Adrenal gland (tissue), 5 donors: Measurements from ENCODE around the gene KLHL29.

Experiments
- CTCF ChIP-seq, 6 experiments: fragments of 450-650 bp in 4 of 6; fragments of 200-600 bp in 2 of 6; sonication (generic) in 1 of 6; IDR thresholded peaks; 1 replicate in 5 of 6; 2 replicates in 1 of 6; pipeline versions ENCODE4 v1.5.1 to v1.8.0; 2016 to 2021; ENCODE audit warnings: antibody characterized with exemption in 6 of 6, mild to moderate bottlenecking in 2 of 6, moderate library complexity in 1 of 6
- POLR2A ChIP-seq, 2 donors: fragments of 450-650 bp; IDR thresholded peaks; one replicate each; pipeline ENCODE4 v1.6.1; 2017; ENCODE audit warnings: antibody characterized with exemption in 2 of 2, mild to moderate bottlenecking in 2 of 2, moderate library complexity in 1 of 2
- donor health status: DM: no; HTN: no; CAD: no.

DNA sequence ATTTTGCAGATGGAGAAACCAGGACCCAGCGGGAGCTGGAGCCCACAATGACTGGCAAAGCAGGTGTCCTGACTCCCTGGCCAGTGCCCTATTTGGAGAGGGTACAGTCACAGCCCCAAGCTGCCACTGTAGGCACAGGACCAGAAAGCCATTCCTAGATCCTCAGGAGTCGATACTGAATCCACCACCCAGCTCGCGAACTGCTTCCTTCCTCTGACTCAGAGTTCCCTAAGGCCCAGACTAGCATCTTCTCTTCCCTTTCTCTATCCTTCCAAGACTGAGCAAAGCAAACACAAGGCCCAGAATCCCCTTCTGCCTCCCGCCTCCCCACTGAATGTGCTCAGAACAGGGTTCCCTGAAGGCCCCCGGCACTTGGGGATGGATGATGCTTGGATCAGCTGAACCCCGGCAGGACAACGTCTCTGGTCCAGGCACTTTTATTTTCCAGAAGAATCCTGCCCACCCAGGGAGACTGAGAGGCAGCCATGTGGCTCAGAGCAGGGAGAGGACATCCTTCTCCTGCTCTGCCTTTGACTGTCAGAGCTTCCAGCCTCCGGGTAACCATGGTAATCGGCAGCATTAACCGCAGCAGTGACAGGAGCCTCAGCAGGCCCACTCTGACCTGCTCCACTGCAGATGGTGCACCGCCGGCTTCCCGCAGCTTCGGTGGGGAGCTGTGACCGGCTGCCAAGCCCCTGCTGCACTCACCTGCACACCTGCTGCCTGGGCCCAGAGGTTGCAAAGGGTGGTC is 34.8 kb upstream of the KLHL29 start:
- no peak for TF ChIP-seq CTCF (IDR thresholded peaks at IDR 0.05)
- no peak for TF ChIP-seq POLR2A (IDR thresholded peaks at IDR 0.05)
